ENCODE results near the gene HAVCR2.

DNA sequence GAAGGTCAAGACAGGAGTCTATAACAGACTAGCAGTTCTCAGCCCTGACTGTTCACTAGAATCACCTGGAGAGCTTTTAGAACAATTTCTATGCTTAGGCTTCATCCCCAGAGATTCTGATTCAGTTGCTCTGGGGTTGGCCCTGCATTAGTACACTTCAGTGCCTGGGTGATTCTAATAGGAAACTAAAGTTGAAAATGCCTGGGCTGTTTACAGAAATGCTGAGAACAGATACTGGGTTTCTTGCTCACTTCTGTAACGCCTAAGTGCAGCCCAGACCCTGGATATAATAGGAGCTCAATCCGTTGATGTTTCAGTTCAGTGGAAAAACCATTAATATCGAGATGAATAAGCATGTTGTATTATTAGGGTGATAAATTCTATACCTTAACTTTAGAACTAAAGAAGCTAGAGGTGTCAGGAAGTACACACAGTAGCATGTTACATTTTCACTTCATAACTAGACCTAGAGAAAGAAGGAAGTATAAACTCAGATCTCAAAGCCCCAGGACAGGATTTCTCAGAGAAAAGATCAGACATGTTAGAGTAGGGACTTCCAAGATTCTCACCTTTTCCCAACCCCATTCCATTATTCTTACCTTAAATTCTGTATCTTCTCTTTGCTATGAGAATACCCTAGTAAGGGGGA, 20.4 kb downstream of the HAVCR2 start:
- TF ChIP-seq, protein P1, sequence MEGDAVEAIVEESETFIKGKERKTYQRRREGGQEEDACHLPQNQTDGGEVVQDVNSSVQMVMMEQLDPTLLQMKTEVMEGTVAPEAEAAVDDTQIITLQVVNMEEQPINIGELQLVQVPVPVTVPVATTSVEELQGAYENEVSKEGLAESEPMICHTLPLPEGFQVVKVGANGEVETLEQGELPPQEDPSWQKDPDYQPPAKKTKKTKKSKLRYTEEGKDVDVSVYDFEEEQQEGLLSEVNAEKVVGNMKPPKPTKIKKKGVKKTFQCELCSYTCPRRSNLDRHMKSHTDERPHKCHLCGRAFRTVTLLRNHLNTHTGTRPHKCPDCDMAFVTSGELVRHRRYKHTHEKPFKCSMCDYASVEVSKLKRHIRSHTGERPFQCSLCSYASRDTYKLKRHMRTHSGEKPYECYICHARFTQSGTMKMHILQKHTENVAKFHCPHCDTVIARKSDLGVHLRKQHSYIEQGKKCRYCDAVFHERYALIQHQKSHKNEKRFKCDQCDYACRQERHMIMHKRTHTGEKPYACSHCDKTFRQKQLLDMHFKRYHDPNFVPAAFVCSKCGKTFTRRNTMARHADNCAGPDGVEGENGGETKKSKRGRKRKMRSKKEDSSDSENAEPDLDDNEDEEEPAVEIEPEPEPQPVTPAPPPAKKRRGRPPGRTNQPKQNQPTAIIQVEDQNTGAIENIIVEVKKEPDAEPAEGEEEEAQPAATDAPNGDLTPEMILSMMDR (IDR thresholded peaks at IDR 0.05) = no peak
- no peak for TF ChIP-seq POLR2A (IDR thresholded peaks at IDR 0.05)

Measured in prostate gland (tissue), 2 donors.